ENCODE data around the gene SLC6A15.

SLC6A15 gene

GRCh38 chr12:84810611-84811010, 102.0 kb downstream of the SLC6A15 start:
- DNase-seq (ENCODE audit: low read depth in 2 of 3, low spot score in 1 of 3), result no peak

All from stimulated activated CD4-positive, alpha-beta T cell treated with anti-CD3 and anti-CD28 coated beads, Interleukin-12 subunit alpha, Interleukin-12 subunit beta, amount 100 ng/mL, for 48 hours (primary cell).